HG02642 (cell line): ENCODE measurements around the gene ITPR1.

Experiments used
- ATAC-seq: cut with Tn5 transposase; IDR thresholded peaks from one replicate; pipeline ENCODE4 v1.9.1; 2021; ENCODE audit warnings: mild to moderate bottlenecking; ENCODE audit not compliant: unreplicated experiment, poor library complexity

The ITPR1 gene

DNA sequence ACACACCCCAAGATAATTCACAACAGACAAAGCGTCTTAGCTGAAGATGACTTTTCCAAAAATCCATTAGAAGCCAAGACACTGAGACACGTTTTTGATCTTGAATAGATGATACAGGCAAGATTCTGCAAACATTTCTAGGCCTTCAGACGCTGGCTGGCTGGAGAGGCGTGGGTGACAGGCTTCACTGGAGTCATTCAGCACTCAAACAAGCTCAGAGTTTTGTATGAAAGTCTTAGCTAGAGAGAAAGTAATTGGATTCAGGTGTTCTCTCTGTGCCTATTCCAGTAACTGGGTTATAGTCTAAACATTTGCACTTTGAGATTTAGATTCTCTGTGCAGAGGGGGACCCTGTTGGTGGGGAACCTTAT, 338.4 kb downstream of the ITPR1 start:
- ATAC-seq: peak; percentile 14

DNA sequence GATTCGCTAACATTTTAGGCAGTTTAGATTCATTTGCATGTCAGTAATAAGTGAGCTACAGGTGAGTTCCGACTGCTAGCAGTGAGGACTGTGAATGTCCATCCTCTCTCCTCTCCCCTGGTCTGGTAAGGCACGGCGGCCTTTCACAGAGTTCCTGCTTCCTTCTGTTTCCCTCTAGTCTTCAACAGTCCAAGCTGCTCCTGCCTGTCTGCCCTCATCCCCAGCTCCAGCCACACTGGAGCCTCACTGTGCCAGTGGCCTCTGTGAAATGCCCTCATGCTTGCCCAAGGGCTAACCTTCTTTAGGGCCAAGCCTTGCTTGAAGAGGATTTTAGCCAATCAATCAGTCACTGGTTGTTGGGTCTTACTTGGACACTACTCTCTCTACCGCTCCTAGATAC, 340.3 kb downstream of the ITPR1 start:
- ATAC-seq: no peak

DNA sequence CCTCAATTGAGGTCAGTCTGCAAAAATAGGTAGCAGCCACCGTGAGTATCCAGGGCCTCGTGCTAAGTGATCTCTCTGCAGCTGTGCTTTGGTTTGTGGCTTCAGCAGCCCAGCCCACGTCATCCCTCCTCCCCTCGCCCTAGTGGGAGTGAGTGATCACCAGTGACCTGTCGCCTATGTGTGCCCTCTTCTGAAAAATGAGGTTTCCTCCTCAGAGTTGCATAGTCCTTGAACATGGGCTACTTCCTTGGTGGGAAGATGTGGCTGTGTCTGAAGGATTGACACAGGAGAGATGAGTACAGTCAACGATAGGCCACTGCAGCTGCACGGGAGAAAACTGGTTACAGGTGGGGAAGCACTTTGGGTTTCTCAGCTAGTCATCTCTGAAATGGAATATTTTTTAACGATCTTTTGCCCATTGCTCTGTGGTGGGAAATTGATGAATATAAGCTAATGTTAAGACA, 341.3 kb downstream of the ITPR1 start:
- ATAC-seq: peak; percentile 65

DNA sequence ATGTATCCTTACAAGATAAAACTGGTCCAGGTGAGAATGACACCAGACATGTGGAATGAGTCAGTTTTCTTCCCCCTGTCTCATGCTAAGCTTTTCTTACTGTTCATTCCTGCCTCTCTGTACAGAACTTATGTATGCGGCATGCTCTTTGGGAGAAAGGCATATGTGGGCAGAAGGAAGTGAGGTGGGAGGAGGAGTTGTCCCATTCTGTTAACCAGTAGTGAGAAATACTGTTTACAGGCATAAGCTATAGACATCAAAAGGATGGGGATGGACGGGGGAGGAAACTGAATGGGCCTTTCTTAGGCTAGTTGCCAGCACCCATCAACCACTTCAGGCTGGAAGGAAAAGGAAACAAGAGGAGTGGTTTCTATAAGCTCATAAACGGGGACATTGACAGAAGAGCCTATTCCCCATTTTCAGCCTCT, 342.5 kb downstream of the ITPR1 start:
- ATAC-seq: no peak

DNA sequence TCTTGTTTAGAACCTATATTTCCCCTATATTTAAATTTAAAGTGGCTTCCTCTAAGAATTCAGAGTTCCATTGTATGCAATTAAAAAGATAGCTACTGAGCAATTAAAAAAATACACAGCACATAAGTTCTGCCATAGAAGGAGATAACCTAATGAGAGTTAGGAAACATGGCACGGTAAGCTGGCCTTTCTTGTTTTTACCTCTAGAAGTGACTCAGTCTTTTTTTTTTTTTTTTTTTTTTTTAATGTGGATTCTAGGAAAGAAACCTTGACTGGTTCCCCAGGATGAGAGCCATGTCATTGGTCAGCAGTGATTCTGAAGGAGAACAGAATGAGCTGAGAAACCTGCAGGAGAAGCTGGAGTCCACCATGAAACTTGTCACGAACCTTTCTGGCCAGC, 343.4 kb downstream of the ITPR1 start:
- ATAC-seq: no peak

DNA sequence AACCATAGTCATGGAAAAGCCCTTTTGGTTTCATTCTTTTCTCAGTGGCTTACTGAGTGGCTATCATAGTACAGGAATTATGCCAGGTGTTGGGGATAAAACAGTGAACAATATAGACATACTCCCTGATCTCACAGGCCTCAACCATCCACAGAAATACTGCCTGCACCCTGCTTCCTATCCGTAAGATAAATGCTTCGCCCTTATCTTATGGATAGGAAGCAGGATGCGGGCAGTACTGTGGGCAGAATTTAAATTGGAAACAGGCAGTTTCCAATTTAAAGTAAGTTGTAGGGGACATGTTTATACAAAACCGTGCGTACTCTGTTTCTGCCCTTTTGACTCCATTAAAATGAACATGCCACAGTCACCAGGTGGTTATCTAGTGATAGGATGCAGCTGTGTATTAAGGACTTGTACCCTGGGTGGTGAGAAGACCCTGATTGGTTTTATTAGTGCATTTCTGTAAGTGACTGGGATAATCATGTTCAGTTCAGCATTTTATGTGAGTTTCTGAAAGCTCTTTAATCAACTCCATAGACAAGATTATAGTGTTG, 344.3 kb downstream of the ITPR1 start:
- ATAC-seq: no peak

DNA sequence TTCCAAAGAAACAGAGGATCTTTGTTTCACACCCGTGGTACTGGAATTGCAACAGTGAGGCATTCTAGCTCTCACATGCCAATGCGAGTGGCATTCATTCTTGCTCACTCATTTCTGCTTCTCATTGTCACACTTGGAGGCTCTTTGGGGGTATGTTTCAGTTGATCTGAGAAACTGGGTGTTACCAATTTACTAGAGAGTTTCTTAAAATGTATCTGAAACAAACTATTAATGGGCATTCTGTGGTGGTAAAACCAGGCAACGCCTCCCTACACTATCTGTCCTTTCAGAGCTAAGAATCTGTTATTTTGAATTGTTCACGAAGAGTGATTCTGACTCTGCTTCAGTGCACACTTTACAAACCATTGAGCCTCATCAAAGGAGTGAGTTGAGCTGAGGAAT, 345.5 kb downstream of the ITPR1 start:
- ATAC-seq: peak; percentile 49

DNA sequence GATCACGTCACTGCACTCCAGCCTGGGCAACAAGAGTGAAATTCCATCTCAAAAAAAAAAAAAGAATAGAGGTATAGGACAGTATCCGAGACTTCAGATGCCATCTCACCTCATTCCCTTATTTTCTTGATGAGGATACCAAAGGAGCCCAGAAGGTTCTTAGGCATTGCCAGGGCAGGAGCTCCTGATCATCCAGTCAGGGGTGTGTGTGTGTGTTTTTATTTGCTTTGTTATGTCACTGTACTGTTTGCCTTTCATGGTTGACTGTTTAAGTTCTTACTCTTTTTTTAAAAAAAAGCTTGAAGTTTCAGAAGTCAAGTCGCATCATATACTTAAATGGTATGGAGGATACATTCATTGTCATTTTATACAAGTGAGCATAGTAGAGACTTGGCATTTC, 346.1 kb downstream of the ITPR1 start:
- no peak for ATAC-seq

DNA sequence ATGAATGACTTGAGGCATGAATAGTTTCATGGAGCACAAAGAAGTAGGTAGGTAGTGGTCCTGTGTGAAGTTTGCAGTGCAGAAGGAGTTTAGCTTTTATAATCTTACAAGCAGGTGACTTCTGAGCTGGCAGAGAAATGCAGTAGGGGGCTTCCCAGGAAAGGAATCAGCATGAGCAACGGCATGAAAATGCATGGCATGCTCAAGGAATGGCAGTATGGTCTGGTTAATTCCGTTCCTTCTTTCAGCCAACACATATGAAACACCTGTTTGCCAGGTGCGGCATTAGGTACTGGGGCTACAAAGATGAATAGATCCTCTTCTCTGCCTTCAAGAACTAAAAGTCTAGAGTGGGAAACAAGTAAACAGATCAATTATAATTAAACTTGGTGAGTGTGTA, 348.1 kb downstream of the ITPR1 start:
- ATAC-seq: no peak

DNA sequence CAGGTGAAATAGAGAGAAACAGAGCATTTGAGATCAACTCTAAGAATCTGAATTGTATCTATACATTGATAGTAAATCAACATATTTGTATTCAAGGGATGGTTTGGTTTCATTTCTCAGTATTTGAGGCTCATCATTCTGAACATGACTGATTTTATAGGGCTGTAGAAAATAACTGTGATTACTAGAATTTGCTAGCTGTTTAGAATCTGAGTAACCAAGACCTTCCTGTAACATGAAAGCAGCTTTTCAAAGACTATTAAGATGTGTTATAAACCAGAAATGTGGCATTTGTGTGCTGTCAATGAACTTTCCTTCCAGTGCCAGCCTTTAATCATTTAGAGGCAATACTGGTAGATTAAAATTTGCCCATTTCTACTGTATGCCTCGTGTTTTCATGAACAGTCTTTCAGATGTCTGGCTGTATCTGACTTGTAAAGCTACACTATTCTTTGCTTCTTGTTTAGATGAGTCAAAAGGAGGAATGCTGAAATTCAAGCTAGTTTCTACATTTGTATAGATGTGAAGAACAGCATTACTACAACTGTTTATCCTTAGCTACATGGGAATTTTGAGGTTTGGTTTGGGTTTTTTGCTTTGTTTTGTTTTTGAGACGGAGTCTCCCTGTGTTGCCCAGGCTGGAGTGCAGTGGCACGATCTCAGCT, 348.8 kb downstream of the ITPR1 start:
- ATAC-seq: no peak

DNA sequence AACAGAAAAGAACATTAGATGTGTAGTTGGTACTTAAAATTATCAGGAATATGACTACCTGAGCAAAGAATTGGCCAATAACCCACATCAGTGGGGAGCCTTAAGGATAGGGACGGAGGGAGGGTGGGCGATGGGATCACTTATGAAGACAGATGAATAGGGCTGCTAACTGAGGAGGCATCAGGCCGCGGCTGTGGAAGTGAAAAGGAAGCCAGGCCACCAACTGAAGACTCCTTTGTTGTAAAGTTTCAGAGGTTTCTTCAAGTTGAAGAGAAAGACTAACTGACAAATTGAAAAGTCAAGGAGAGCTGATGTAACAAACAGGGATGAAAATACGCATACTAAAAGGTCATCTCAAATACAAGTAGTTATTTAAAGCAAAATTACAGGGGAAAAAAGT, 350.5 kb downstream of the ITPR1 start:
- no peak for ATAC-seq

DNA sequence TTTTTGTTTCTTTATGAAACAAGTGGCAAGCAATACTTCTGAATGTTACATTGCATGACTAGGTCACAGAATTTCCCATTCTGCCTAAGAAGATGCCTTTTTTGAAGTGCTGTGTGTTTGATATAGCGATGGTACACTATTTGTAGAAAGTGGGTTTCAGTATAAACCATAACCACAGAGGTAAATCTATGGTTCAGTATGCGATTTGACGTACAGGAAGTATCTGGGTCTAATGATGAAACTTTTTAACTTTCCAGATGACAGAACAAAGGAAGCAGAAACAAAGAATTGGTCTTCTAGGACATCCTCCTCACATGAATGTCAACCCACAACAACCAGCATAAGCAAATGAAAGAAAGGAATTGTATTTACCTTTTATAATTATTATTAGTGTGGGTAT, 352.7 kb downstream of the ITPR1 start:
- ATAC-seq: peak; percentile 74

DNA sequence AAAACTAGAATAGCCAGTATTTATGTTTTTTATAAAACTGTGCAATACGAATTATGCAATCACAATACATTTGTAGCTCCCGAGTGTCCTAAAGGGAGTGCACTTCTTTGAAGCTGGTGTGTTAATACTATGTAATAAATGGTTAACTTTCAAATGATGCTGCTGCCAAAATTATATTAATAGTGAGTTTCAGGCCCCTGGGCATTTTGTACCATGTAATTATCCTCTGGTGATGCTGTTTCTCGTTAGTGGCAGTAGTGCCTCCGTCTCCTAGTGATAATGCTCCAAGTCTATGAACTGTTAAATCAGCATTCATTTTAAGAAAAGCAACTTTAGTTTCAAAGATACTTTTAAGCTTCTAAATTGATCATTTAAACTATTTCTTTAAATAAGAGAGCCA, 353.4 kb downstream of the ITPR1 start:
- ATAC-seq: no peak

DNA sequence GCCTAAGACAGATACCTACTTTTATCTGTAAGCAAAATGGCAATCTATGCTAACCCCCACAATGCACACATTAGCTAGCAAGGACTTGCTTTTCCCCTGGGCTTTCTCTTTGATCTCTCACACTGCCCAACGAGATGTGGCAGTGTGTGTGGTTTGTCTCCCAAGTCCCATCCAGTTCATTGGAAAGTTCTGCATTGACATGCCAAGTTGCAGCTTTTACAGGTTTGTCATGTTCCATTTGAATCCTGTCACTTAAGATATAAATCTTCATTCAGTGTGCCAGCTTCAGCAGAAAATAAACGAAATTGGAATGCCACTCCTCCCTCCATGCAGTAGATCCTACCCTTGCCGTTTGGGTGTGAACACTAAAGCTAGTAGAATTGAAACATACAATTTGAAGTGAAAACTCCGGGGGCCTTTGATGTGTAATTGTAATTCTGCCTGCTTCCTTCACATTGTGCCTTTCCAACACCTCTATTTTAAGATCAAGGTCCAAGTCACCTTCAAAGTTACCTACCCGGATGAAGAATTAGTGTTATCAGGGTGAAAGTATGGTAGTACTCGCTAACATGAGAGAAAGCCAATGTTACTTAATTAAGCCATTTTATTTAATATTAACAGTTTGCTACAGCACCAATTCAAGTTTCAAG, 355.2 kb downstream of the ITPR1 start:
- ATAC-seq: no peak

DNA sequence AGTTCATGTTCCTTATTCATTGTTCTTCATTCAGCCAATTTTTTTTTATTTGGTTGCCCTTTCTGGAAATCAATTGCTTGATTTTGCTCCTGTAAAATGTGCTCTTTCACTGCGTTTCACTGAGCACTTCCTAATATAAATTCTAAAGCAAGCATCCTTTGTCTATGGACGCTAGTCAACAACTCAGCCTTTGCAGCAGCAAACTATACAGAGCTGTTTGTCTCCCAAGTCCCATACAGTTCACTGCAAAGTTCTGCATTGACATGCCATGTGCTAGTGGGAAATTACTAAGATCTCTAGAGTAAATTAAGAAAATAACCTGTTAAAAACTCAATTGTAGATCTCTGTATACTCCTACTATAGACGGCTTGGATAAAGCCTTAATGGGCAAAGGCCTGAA, 356.0 kb downstream of the ITPR1 start:
- ATAC-seq: no peak

DNA sequence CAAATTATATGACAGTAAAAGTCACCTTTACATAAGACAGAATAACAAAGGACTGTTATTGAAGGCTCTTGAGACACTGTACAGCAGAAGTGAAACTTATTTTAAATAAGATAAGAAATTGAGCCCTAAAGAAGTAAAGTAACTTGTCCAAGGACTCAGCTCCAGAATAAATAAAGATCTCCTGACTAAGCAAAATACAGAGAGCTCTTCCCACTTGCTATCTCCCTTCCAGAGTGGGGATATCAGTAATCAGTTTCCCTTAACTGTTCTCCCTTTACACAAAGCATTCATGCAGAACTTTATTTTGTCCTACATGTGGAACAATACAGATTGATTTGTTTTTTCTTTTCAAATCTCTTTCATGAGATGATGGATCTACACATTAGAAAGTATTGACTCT, 356.6 kb downstream of the ITPR1 start:
- ATAC-seq: no peak

DNA sequence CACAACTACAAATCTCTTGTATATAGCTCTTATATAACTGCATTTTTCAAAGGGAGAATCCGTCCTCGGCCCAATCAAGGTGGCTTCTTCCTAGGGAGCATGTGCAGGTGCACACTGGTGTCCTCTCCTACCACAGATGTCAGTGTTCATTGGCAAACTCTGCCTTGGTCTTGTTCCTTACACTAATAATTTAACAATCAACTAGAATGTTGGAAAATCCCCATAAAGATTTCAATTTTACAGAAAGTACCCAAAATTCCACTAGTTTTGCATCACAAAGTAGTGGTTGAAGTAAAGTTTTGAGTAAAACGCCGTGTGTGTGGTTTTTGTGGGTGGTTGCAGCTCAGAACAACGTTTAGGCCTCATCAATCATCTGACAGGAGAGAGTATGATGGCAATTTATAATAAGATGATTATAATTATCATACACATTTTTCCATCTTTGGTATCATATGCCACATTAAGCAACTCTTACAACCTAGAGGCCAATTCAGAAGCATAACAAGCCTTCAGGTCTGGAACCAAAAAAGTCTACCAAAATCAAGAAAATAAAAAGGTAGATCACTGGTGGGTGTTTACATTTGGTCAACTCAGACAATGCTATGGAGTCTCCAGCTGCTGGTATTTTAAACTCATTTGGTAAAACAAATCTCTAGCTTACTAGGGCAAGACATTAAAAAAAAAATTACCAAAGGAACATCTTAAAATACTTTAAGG, 357.2 kb downstream of the ITPR1 start:
- ATAC-seq: peak; percentile 57

DNA sequence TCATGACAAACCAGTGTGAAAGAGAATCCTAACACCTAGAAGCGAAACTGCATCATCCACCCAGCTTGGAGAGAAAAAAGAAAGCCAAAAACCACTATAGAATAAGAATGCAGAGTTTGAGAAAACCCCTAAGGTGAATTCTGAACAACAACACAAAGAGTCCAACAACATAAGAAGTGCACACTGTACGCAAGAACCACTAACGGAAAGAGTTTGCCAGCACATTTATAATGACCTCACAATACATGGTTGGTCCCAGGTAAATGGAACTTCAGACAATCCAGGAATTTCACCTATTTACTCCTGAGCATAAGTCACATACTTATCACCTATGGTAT, 357.7 kb downstream of the ITPR1 start:
- ATAC-seq: peak; percentile 62

DNA sequence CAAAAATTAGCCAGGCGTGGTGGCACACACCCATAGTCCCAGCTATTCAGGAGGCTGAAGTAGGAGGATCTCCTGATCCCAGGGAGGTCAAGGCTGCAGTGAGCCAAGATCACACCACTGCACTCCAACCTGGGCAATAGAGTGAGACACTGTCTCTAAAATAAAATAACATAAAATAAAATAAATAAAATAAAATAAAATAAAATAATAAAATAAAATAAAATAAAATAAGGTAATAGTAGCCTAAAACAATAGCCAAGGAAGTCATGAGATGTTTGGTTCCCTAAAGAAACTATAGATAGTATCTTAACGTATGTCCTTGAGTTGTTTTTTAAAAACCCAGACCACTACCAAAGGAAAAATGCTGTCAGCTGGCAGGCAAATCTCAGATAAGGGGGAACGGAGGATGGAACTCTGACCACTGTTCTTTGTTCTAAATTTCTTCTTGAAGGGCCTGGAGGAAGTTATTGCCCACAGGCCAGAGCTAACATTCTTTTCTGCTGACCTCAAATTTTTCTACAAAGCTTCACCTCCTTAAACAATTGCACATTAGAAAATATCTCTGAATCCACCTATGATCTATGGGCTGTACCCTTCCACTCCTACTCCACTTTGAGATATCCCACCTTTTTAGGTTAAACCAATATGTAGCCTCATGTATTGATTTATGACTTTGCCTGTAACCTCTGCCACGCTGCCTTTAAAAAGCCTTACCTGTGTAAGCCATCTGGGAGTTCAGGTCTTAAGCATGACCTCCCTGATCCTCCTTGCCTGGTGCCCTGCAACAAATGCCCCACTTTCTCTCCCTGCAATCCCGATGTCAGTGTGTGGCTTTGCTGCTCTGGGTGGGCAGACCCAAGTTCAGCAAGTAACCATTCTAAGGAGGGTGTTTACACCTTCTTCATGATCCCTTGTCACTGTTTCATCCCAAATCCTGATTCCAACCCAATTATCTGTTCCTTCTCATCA, 359.9 kb downstream of the ITPR1 start:
- no peak for ATAC-seq

DNA sequence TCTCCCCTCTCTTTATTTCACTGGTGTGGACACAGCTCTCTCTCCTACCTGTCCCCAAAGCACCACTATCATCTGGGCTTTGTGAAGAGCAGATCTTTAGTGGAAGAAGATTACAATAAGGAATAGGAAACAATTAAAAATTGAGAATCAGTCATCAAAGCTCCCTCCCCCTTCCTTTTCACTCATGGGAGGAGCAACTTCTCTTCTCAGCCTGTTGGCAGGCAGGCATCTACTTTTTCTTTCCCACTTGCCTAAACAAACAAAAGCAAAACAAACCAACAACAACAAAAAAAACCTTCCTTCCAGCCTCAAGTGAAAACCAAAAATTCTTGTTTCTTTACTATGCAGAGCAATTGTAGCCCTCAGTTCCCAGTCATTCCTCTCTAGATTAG, 360.6 kb downstream of the ITPR1 start:
- no peak for ATAC-seq
